OCI-LY7 (cell line): ENCODE results near the gene SGK1.

ENCODE experiments used
- CTCF ChIP-seq: fragments of 200-600 bp; sonication (generic); conservative IDR thresholded peaks from 2 replicates; pipeline ENCODE4 v1.5.1; 2014; ENCODE audit warnings: mild to moderate bottlenecking, antibody characterized with exemption, low read length, moderate library complexity, mixed read lengths
- EZH2phosphoT487 ChIP-seq: fragments of 200-600 bp; sonication (generic); IDR thresholded peaks from 2 replicates; pipeline ENCODE4 v1.6.1; 2018; ENCODE audit warnings: low read depth, borderline replicate concordance, mild to moderate bottlenecking, mixed run types, antibody characterized with exemption, low read length, moderate library complexity, mixed read lengths

DNA sequence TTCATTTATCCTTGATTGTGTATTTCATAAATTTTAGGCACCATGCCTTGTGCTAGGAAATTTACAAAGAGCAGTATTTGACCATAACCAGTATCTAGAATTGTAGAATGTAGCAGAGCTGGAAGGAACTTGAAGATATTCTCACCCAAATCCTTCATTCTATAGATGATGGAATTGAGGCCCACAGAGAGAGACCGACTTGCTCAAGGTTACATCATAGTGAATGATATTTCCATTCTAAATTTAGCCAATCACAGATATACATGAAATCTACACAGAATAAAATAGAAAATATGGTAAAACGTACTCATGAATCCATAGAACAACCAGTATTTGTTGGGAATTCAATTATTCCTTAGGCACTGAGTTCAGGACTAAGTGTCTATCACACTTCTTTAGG is 10.9 kb upstream of the SGK1 start:
- TF ChIP-seq CTCF, result no peak
- no peak for TF ChIP-seq EZH2phosphoT487
